ENCODE data around the gene AGPAT2. TPM values are rescaled to one million over a fixed set of nuclear protein-coding genes. Genes with fewer than 3 reads are reported as not detected.

AGPAT2 gene
- total and polyA plus RNA-seq, 2 experiments from 2014 or later, result 31.8 to 44.7 TPM

DNA sequence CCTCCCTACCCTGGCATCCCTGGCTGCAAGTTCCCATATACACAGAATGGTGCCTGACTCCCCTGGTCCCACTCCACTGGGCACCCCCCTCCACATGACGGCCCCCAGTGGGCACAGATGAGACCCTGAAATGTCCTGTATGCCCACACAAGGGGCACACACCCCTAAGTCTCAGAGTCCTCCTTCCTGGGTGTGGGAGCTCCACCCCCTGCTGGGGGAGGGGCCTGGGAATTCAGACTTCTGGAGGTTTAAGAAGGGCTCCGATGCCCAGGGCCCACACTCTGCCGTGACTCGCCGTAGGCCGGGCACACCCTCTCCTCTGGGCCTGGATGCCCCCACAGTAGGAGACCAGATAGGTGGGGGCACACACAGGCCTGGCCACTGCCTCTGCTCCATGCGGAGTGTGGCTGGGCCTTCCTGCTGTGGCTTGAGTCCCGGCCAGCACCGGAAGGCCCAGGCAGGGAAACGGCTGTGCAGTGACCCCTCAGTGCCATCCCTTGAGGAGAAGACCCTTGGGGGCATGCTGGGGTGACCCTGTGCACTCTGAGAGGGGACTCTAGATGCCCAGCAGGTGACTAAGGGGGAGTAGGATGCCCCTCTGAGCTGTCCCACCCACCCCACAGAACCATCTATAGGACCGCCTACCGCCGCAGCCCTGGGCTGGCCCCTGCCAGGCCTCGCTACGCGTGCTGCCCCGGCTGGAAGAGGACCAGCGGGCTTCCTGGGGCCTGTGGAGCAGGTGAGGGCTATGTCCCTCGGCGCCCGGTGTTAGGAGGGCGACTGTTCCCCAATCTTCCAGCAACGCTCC is 18.1 kb downstream of the AGPAT2 start:
- Histone ChIP-seq H3K36me3 (ENCODE audit: insufficient read depth) (no peaks in the 10 kb centered on the region), H3K4me3 (no peak overlapping the region), H3K27ac (ENCODE audit: low read depth) (no peak overlapping the region), H4K20me1 (replicated peaks; ENCODE audit: insufficient read depth) (no peaks in the 10 kb centered on the region), H3K27me3 (ENCODE audit: insufficient read depth) (no peaks in the 10 kb centered on the region), H3K9me2 (ENCODE audit: insufficient read depth) (no peaks in the 10 kb centered on the region), H2AFZ (no peak overlapping the region), H3F3A (replicated peaks; ENCODE audit: low read depth) (no peaks in the 10 kb centered on the region), H3K4me2 (no peak overlapping the region), H3K4me1 (ENCODE audit: insufficient read depth) (no peaks in the 10 kb centered on the region; the same call in 1 of the 2 replicates), H3K79me2 (replicated peaks; ENCODE audit: insufficient read depth) (no peaks in the 10 kb centered on the region)
- H3K36me3 Mint-ChIP-seq (ENCODE audit: low read depth), result no peaks in the 10 kb centered on the region
- no peaks in the 10 kb centered on the region for H3K9me3 Mint-ChIP-seq
- ATAC-seq (no peak), DNase-seq (ENCODE audit: low spot score) (no peak)
- no peak overlapping the region for H3K27ac Mint-ChIP-seq
- no peaks in the 10 kb centered on the region for H3K4me1 Mint-ChIP-seq
- no peak overlapping the region for H3K4me3 Mint-ChIP-seq
- H3K27me3 Mint-ChIP-seq (ENCODE audit: insufficient read depth, low read depth, poor library complexity), result peaks cover 2% of the 10 kb centered on the region
- TF ChIP-seq, protein P1, sequence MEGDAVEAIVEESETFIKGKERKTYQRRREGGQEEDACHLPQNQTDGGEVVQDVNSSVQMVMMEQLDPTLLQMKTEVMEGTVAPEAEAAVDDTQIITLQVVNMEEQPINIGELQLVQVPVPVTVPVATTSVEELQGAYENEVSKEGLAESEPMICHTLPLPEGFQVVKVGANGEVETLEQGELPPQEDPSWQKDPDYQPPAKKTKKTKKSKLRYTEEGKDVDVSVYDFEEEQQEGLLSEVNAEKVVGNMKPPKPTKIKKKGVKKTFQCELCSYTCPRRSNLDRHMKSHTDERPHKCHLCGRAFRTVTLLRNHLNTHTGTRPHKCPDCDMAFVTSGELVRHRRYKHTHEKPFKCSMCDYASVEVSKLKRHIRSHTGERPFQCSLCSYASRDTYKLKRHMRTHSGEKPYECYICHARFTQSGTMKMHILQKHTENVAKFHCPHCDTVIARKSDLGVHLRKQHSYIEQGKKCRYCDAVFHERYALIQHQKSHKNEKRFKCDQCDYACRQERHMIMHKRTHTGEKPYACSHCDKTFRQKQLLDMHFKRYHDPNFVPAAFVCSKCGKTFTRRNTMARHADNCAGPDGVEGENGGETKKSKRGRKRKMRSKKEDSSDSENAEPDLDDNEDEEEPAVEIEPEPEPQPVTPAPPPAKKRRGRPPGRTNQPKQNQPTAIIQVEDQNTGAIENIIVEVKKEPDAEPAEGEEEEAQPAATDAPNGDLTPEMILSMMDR (conservative IDR thresholded peaks at IDR 0.05; ENCODE audit: low read depth in 2 of 2), result no peak
- no peak for TF ChIP-seq ZNF331 (CRISPR knock-in tag; IDR thresholded peaks at IDR 0.05; ENCODE audit: low read depth)
- no peak for TF ChIP-seq POLR2AphosphoS5 (IDR thresholded peaks at IDR 0.05; ENCODE audit: low read depth)
- no peak for TF ChIP-seq JUNB (IDR thresholded peaks at IDR 0.05; ENCODE audit: unreplicated experiment)
- TF ChIP-seq NANOG (IDR thresholded peaks at IDR 0.05; ENCODE audit: borderline replicate concordance), result no peak
- TF ChIP-seq EZH2phosphoT487 (IDR thresholded peaks at IDR 0.05; ENCODE audit: unreplicated experiment), result no peak

DNA sequence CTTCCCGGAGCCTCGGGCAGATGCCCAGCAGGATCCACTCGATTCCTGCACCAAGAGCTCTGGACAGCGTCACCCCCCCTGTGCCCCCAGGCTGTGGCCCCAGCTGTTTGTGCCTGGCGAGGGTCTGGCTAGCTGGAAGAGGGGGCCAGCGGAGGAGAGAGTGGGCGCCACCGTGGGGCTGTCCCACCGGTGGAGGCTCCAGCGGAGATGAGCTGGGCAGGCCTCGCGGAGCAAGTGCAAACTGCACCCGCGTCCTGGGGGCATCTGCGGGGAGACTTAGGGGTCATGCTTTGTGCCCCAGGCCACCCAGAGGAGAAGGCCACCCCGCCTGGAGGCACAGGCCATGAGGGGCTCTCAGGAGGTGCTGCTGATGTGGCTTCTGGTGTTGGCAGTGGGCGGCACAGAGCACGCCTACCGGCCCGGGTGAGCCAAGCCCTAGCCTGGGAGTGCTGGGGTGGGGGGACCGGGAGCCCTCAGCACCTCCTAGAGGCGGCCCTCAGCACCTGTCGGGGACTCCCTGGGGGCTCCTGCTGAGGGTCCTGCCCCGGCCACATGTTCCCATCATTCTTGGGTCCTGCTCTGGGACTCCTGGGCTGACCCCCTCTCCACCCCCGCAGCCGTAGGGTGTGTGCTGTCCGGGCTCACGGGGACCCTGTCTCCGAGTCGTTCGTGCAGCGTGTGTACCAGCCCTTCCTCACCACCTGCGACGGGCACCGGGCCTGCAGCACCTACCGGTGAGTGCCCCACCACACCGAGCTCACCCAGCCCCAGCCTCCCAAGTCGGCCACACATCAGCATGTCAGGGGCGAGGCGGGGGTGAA is 19.1 kb downstream of the AGPAT2 start:
- no peaks in the 10 kb centered on the region for H3K9me3 Mint-ChIP-seq
- peaks cover 2% of the 10 kb centered on the region for H3K27me3 Mint-ChIP-seq (ENCODE audit: insufficient read depth, low read depth, poor library complexity)
- H2AFZ ChIP-seq, result no peak overlapping the region
- H3K4me1 Mint-ChIP-seq, result no peaks in the 10 kb centered on the region
- H4K20me1 ChIP-seq (replicated peaks; ENCODE audit: insufficient read depth), result no peaks in the 10 kb centered on the region
- no peaks in the 10 kb centered on the region; the same call in 1 of the 2 replicates for H3K4me1 ChIP-seq (ENCODE audit: insufficient read depth)
- DNase-seq (ENCODE audit: low spot score) (peak; percentile 45), ATAC-seq (peak; percentile 21)
- no peaks in the 10 kb centered on the region for H3K27me3 ChIP-seq (ENCODE audit: insufficient read depth)
- no peak overlapping the region for H3K27ac Mint-ChIP-seq
- TF ChIP-seq, protein P2, sequence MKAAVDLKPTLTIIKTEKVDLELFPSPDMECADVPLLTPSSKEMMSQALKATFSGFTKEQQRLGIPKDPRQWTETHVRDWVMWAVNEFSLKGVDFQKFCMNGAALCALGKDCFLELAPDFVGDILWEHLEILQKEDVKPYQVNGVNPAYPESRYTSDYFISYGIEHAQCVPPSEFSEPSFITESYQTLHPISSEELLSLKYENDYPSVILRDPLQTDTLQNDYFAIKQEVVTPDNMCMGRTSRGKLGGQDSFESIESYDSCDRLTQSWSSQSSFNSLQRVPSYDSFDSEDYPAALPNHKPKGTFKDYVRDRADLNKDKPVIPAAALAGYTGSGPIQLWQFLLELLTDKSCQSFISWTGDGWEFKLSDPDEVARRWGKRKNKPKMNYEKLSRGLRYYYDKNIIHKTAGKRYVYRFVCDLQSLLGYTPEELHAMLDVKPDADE (IDR thresholded peaks at IDR 0.05), result no peak
- TF ChIP-seq, protein P3, sequence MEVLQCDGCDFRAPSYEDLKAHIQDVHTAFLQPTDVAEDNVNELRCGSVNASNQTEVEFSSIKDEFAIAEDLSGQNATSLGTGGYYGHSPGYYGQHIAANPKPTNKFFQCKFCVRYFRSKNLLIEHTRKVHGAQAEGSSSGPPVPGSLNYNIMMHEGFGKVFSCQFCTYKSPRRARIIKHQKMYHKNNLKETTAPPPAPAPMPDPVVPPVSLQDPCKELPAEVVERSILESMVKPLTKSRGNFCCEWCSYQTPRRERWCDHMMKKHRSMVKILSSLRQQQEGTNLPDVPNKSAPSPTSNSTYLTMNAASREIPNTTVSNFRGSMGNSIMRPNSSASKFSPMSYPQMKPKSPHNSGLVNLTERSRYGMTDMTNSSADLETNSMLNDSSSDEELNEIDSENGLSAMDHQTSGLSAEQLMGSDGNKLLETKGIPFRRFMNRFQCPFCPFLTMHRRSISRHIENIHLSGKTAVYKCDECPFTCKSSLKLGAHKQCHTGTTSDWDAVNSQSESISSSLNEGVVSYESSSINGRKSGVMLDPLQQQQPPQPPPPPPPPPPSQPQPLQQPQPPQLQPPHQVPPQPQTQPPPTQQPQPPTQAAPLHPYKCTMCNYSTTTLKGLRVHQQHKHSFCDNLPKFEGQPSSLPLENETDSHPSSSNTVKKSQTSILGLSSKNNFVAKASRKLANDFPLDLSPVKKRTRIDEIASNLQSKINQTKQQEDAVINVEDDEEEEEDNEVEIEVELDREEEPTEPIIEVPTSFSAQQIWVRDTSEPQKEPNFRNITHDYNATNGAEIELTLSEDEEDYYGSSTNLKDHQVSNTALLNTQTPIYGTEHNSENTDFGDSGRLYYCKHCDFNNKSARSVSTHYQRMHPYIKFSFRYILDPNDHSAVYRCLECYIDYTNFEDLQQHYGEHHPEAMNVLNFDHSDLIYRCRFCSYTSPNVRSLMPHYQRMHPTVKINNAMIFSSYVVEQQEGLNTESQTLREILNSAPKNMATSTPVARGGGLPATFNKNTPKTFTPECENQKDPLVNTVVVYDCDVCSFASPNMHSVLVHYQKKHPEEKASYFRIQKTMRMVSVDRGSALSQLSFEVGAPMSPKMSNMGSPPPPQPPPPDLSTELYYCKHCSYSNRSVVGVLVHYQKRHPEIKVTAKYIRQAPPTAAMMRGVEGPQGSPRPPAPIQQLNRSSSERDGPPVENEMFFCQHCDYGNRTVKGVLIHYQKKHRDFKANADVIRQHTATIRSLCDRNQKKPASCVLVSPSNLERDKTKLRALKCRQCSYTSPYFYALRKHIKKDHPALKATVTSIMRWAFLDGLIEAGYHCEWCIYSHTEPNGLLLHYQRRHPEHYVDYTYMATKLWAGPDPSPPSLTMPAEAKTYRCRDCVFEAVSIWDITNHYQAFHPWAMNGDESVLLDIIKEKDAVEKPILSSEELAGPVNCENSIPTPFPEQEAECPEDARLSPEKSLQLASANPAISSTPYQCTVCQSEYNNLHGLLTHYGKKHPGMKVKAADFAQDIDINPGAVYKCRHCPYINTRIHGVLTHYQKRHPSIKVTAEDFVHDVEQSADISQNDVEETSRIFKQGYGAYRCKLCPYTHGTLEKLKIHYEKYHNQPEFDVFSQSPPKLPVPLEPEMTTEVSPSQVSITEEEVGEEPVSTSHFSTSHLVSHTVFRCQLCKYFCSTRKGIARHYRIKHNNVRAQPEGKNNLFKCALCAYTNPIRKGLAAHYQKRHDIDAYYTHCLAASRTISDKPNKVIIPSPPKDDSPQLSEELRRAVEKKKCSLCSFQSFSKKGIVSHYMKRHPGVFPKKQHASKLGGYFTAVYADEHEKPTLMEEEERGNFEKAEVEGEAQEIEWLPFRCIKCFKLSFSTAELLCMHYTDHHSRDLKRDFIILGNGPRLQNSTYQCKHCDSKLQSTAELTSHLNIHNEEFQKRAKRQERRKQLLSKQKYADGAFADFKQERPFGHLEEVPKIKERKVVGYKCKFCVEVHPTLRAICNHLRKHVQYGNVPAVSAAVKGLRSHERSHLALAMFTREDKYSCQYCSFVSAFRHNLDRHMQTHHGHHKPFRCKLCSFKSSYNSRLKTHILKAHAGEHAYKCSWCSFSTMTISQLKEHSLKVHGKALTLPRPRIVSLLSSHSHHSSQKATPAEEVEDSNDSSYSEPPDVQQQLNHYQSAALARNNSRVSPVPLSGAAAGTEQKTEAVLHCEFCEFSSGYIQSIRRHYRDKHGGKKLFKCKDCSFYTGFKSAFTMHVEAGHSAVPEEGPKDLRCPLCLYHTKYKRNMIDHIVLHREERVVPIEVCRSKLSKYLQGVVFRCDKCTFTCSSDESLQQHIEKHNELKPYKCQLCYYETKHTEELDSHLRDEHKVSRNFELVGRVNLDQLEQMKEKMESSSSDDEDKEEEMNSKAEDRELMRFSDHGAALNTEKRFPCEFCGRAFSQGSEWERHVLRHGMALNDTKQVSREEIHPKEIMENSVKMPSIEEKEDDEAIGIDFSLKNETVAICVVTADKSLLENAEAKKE (CRISPR knock-in tag; IDR thresholded peaks at IDR 0.05), result no peak
- no peak overlapping the region for H3K4me3 Mint-ChIP-seq
- no peaks in the 10 kb centered on the region for H3F3A ChIP-seq (replicated peaks; ENCODE audit: low read depth)
- H3K4me3 ChIP-seq, result no peak overlapping the region
- H3K4me2 ChIP-seq, result no peak overlapping the region
- no peaks in the 10 kb centered on the region for H3K79me2 ChIP-seq (replicated peaks; ENCODE audit: insufficient read depth)
- no peaks in the 10 kb centered on the region for H3K36me3 Mint-ChIP-seq (ENCODE audit: low read depth)
- no peaks in the 10 kb centered on the region for H3K36me3 ChIP-seq (ENCODE audit: insufficient read depth)
- no peak overlapping the region for H3K27ac ChIP-seq (ENCODE audit: low read depth)
- H3K9me2 ChIP-seq (ENCODE audit: insufficient read depth), result no peaks in the 10 kb centered on the region
